ENCODE results near the gene NCKAP5.

The NCKAP5 gene

GRCh38 chr2:133599211-133599803 is 31.0 kb upstream of the NCKAP5 start:
- Histone ChIP-seq H3K27ac (ENCODE audit: low read length) (no peak overlapping the region), H3K36me3 (ENCODE audit: control insufficient read depth in 2 of 2, insufficient read depth in 2 of 2, low read length in 2 of 2) (no peaks in the 10 kb centered on the region), H3K9me3 (ENCODE audit: control insufficient read depth in 2 of 2, low read length in 2 of 2) (no peaks in the 10 kb centered on the region), H3K4me3 (ENCODE audit: low read length in 2 of 2) (no peak overlapping the region), H3K9ac (ENCODE audit: low read length in 2 of 2) (no peak overlapping the region), H3K4me1 (ENCODE audit: control insufficient read depth, insufficient read depth, low read length) (no peaks in the 10 kb centered on the region), H3K27me3 (ENCODE audit: control insufficient read depth in 1 of 2, insufficient read depth in 2 of 2, low read length in 2 of 2) (no peaks in the 10 kb centered on the region)

GRCh38 chr2:133598769-133599168 is 30.5 kb upstream of the NCKAP5 start:
- no peaks in the 10 kb centered on the region for H3K36me3 ChIP-seq (ENCODE audit: control insufficient read depth in 2 of 2, insufficient read depth in 2 of 2, low read length in 2 of 2)
- H3K27me3 ChIP-seq (ENCODE audit: control insufficient read depth in 1 of 2, insufficient read depth in 2 of 2, low read length in 2 of 2): no peaks in the 10 kb centered on the region
- H3K9ac ChIP-seq (ENCODE audit: low read length in 2 of 2): no peak overlapping the region
- H3K4me3 ChIP-seq (ENCODE audit: low read length in 2 of 2): no peak overlapping the region
- no peak overlapping the region for H3K27ac ChIP-seq (ENCODE audit: low read length)
- no peaks in the 10 kb centered on the region for H3K4me1 ChIP-seq (ENCODE audit: control insufficient read depth, insufficient read depth, low read length)
- H3K9me3 ChIP-seq (ENCODE audit: control insufficient read depth in 2 of 2, low read length in 2 of 2): no peaks in the 10 kb centered on the region

GRCh38 chr2:133596701-133597393 is 28.6 kb upstream of the NCKAP5 start:
- Histone ChIP-seq H3K4me3 (ENCODE audit: low read length in 2 of 2) (no peak overlapping the region), H3K9me3 (ENCODE audit: control insufficient read depth in 2 of 2, low read length in 2 of 2) (no peaks in the 10 kb centered on the region), H3K4me1 (ENCODE audit: control insufficient read depth, insufficient read depth, low read length) (no peaks in the 10 kb centered on the region), H3K36me3 (ENCODE audit: control insufficient read depth in 2 of 2, insufficient read depth in 2 of 2, low read length in 2 of 2) (no peaks in the 10 kb centered on the region), H3K27me3 (ENCODE audit: control insufficient read depth in 1 of 2, insufficient read depth in 2 of 2, low read length in 2 of 2) (no peaks in the 10 kb centered on the region), H3K27ac (ENCODE audit: low read length) (no peak overlapping the region), H3K9ac (ENCODE audit: low read length in 2 of 2) (no peak overlapping the region)

GRCh38 chr2:133591164-133591563 is 22.9 kb upstream of the NCKAP5 start:
- no peaks in the 10 kb centered on the region for H3K36me3 ChIP-seq (ENCODE audit: control insufficient read depth in 2 of 2, insufficient read depth in 2 of 2, low read length in 2 of 2)
- H3K27ac ChIP-seq (ENCODE audit: low read length): no peak overlapping the region
- H3K9ac ChIP-seq (ENCODE audit: low read length in 2 of 2): no peak overlapping the region
- H3K9me3 ChIP-seq (ENCODE audit: control insufficient read depth in 2 of 2, low read length in 2 of 2): no peaks in the 10 kb centered on the region
- H3K4me3 ChIP-seq (ENCODE audit: low read length in 2 of 2): peak overlapping the region in 1 of 2 donors; percentile 29
- H3K4me1 ChIP-seq (ENCODE audit: control insufficient read depth, insufficient read depth, low read length): peaks cover 5% of the 10 kb centered on the region
- no peaks in the 10 kb centered on the region for H3K27me3 ChIP-seq (ENCODE audit: control insufficient read depth in 1 of 2, insufficient read depth in 2 of 2, low read length in 2 of 2)

GRCh38 chr2:133589456-133589855 is 21.2 kb upstream of the NCKAP5 start:
- peaks cover 5% of the 10 kb centered on the region for H3K4me1 ChIP-seq (ENCODE audit: control insufficient read depth, insufficient read depth, low read length)

DNA sequence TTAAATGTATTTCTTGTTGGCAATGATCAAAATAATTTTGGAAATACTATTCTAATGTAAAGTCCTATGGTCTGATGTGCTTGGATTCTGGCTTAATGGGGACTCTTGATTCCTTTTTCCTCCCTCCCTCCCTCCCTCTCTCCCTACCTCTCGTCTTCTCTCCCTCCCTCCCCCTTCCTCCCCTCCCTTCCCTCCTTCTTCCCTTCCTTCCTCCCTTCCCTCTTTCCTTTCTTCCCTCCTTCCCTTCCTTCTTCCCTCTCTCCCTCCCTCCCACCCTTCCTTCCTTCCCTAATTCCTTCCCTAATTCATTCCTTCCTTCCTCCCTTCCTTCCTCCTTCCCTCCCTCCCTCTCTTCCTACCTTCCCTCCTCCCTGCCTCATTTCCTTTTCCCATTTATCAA is 19.9 kb upstream of the NCKAP5 start:
- no peaks in the 10 kb centered on the region for H3K36me3 ChIP-seq (ENCODE audit: control insufficient read depth in 2 of 2, insufficient read depth in 2 of 2, low read length in 2 of 2)
- H3K9ac ChIP-seq (ENCODE audit: low read length in 2 of 2): no peak overlapping the region
- H3K4me3 ChIP-seq (ENCODE audit: low read length in 2 of 2): no peak overlapping the region
- no peaks in the 10 kb centered on the region for H3K27me3 ChIP-seq (ENCODE audit: control insufficient read depth in 1 of 2, insufficient read depth in 2 of 2, low read length in 2 of 2)
- no peaks in the 10 kb centered on the region for H3K9me3 ChIP-seq (ENCODE audit: control insufficient read depth in 2 of 2, low read length in 2 of 2)
- H3K4me1 ChIP-seq (ENCODE audit: control insufficient read depth, insufficient read depth, low read length): peaks cover 5% of the 10 kb centered on the region
- no peak overlapping the region for H3K27ac ChIP-seq (ENCODE audit: low read length)

More at GRCh38 chr2:133589456-133589855, 21.2 kb upstream of the NCKAP5 start:
- H3K36me3 ChIP-seq (ENCODE audit: control insufficient read depth in 2 of 2, insufficient read depth in 2 of 2, low read length in 2 of 2): no peaks in the 10 kb centered on the region
- H3K9me3 ChIP-seq (ENCODE audit: control insufficient read depth in 2 of 2, low read length in 2 of 2): no peaks in the 10 kb centered on the region
- no peaks in the 10 kb centered on the region for H3K27me3 ChIP-seq (ENCODE audit: control insufficient read depth in 1 of 2, insufficient read depth in 2 of 2, low read length in 2 of 2)
- no peak overlapping the region for H3K9ac ChIP-seq (ENCODE audit: low read length in 2 of 2)
- H3K27ac ChIP-seq (ENCODE audit: low read length): no peak overlapping the region
- H3K4me3 ChIP-seq (ENCODE audit: low read length in 2 of 2): no peak overlapping the region

- Histone ChIP-seq H3K4me3 (ENCODE audit: low read length in 2 of 2) (no peak overlapping the region), H3K27ac (ENCODE audit: low read length) (no peak overlapping the region), H3K27me3 (ENCODE audit: control insufficient read depth in 1 of 2, insufficient read depth in 2 of 2, low read length in 2 of 2) (no peaks in the 10 kb centered on the region), H3K36me3 (ENCODE audit: control insufficient read depth in 2 of 2, insufficient read depth in 2 of 2, low read length in 2 of 2) (no peaks in the 10 kb centered on the region), H3K9me3 (ENCODE audit: control insufficient read depth in 2 of 2, low read length in 2 of 2) (no peaks in the 10 kb centered on the region), H3K9ac (ENCODE audit: low read length in 2 of 2) (no peak overlapping the region), H3K4me1 (ENCODE audit: control insufficient read depth, insufficient read depth, low read length) (peaks cover 5% of the 10 kb centered on the region)
Observed at GRCh38 chr2:133586978-133587377, 18.7 kb upstream of the NCKAP5 start.

- Histone ChIP-seq H3K27ac (ENCODE audit: low read length) (no peak overlapping the region), H3K27me3 (ENCODE audit: control insufficient read depth in 1 of 2, insufficient read depth in 2 of 2, low read length in 2 of 2) (no peaks in the 10 kb centered on the region), H3K9ac (ENCODE audit: low read length in 2 of 2) (no peak overlapping the region), H3K4me1 (ENCODE audit: control insufficient read depth, insufficient read depth, low read length) (no peaks in the 10 kb centered on the region), H3K36me3 (ENCODE audit: control insufficient read depth in 2 of 2, insufficient read depth in 2 of 2, low read length in 2 of 2) (no peaks in the 10 kb centered on the region), H3K9me3 (ENCODE audit: control insufficient read depth in 2 of 2, low read length in 2 of 2) (no peaks in the 10 kb centered on the region), H3K4me3 (ENCODE audit: low read length in 2 of 2) (no peak overlapping the region)
Observed at GRCh38 chr2:133581010-133581760, 12.9 kb upstream of the NCKAP5 start.

DNA sequence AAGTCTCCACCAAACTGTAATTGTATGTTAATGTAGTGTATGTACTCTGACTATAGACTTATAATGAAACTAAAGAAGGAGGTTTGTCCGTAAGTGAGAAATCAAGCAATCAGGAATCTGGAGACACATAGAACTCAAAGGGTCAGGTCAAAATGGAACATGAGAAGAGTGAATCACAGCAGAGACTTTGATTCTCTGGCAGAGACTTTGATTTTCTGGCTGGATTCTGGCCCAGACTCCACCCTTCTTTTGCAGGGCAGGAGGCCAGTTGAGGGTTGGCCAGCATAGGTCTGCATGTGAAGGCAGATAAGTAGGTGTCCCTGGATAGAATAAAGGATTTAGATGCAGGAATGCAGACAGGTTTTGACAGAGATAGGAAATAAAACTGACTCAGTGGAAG is 11.0 kb upstream of the NCKAP5 start:
- Histone ChIP-seq H3K9me3 (ENCODE audit: control insufficient read depth in 2 of 2, low read length in 2 of 2) (no peaks in the 10 kb centered on the region), H3K36me3 (ENCODE audit: control insufficient read depth in 2 of 2, insufficient read depth in 2 of 2, low read length in 2 of 2) (no peaks in the 10 kb centered on the region), H3K27ac (ENCODE audit: low read length) (no peak overlapping the region)

DNA sequence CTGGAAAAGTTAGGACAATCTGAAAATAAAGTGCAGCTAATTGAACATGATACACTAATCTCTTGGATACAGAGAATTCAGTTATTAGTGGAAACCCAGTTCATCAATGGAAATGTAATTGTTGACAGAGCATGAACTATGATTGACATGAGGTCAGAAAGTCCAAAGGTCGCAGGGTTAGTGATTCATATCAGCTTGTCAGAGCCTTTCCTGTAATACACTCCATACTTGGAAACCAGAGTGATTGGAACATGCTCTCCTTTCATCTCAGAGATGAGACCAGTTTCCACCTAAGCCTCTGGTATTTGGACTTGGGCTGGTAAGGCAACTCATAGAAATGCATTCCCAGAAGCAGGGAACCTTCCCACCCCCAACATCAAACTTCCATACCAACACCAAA is 8.5 kb upstream of the NCKAP5 start:
- H3K4me1 ChIP-seq (ENCODE audit: control insufficient read depth, insufficient read depth, low read length): no peaks in the 10 kb centered on the region
- H3K27me3 ChIP-seq (ENCODE audit: control insufficient read depth in 1 of 2, insufficient read depth in 2 of 2, low read length in 2 of 2): no peaks in the 10 kb centered on the region
- no peak overlapping the region for H3K27ac ChIP-seq (ENCODE audit: low read length)
- H3K4me3 ChIP-seq (ENCODE audit: low read length in 2 of 2): no peak overlapping the region
- H3K9ac ChIP-seq (ENCODE audit: low read length in 2 of 2): no peak overlapping the region
- H3K36me3 ChIP-seq (ENCODE audit: control insufficient read depth in 2 of 2, insufficient read depth in 2 of 2, low read length in 2 of 2): no peaks in the 10 kb centered on the region
- no peaks in the 10 kb centered on the region for H3K9me3 ChIP-seq (ENCODE audit: control insufficient read depth in 2 of 2, low read length in 2 of 2)

More for the DNA sequence above, 11.0 kb upstream of the NCKAP5 start:
- no peaks in the 10 kb centered on the region for H3K4me1 ChIP-seq (ENCODE audit: control insufficient read depth, insufficient read depth, low read length)
- H3K4me3 ChIP-seq (ENCODE audit: low read length in 2 of 2): no peak overlapping the region
- no peak overlapping the region for H3K9ac ChIP-seq (ENCODE audit: low read length in 2 of 2)
- H3K27me3 ChIP-seq (ENCODE audit: control insufficient read depth in 1 of 2, insufficient read depth in 2 of 2, low read length in 2 of 2): no peaks in the 10 kb centered on the region

DNA sequence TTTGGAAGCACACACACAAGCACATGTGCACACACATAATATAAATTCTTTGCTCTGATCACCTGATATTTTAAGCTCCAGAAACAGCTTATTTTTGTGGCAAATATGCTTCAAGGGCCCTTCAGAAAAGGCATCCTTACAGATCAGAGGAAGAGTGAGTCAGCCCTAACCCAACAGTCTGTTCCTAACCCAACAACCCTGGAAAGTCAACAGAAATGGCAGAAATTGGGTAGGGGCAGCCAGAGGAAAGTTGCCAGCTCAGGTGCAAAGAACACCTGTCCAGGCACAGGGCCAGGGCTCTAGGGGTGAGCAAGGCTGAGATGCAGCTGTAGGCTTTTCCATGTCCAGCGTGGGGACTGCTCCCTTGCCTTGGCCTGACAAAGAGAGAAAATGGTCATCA is 6.4 kb upstream of the NCKAP5 start:
- Histone ChIP-seq H3K4me1 (ENCODE audit: control insufficient read depth, insufficient read depth, low read length) (no peaks in the 10 kb centered on the region), H3K36me3 (ENCODE audit: control insufficient read depth in 2 of 2, insufficient read depth in 2 of 2, low read length in 2 of 2) (no peaks in the 10 kb centered on the region), H3K9me3 (ENCODE audit: control insufficient read depth in 2 of 2, low read length in 2 of 2) (no peaks in the 10 kb centered on the region), H3K27me3 (ENCODE audit: control insufficient read depth in 1 of 2, insufficient read depth in 2 of 2, low read length in 2 of 2) (no peaks in the 10 kb centered on the region), H3K4me3 (ENCODE audit: low read length in 2 of 2) (no peak overlapping the region), H3K9ac (ENCODE audit: low read length in 2 of 2) (no peak overlapping the region), H3K27ac (ENCODE audit: low read length) (no peak overlapping the region)

All from stomach smooth muscle (tissue), 2 donors.